IPS-15b (cell line): ENCODE measurements around the gene RFX2.

Experiments used
- H3K27me3 ChIP-seq: one replicate; pipeline ENCODE4 v1.6.1; 2013; ENCODE audit warnings: low read length; ENCODE audit not compliant: control insufficient read depth, insufficient read depth
- H3K36me3 ChIP-seq: one replicate; pipeline ENCODE4 v1.6.1; 2013; ENCODE audit warnings: low read length; ENCODE audit not compliant: control insufficient read depth, insufficient read depth
- H3K4me1 ChIP-seq: one replicate; pipeline ENCODE4 v1.6.1; 2013; ENCODE audit warnings: mild to moderate bottlenecking, low read length; ENCODE audit not compliant: control insufficient read depth, insufficient read depth
- H3K4me3 ChIP-seq: one replicate; pipeline ENCODE4 v1.5.1; 2013; ENCODE audit warnings: low read depth, low read length
- H3K9ac ChIP-seq: one replicate; pipeline ENCODE4 v1.6.1; 2013; ENCODE audit warnings: low read depth, mild to moderate bottlenecking, low read length
- H3K9me3 ChIP-seq: one replicate; pipeline ENCODE4 v1.6.1; 2013; ENCODE audit warnings: mild to moderate bottlenecking, low read length; ENCODE audit not compliant: control insufficient read depth, insufficient read depth

Gene RFX2

DNA sequence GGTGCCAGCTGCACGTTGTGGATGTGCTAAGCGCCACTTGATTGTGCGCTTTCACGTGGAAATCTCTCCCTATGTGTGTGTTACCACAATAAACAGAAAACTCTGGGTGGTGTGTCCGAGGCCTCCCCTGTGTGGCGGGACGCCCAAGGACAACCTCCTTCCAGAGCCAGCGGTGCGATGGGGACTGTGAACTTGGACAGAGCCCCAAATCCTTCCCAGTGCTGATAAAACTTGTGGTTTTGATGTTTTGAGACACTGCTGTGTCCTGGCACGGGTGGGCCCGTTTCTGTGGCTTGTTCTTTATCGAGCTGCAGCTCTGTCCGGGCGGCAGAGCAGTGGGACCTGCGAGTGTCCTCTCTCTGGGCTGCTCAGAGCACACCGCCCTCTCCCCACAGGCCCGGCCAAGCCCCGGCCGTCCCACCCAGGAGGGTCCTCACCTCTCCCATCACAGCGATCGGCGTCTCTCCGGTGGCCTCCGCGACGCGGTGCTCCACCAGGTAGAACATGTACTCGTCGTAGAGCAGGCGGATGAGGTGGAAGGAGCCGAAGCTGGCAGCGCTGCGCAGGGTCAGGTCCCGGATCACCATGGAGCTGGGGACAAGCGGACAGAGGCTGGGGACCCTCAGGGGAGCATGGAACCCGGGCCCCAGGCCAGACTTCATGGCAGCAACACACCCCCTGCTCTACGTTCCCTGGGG is 113.5 kb downstream of the RFX2 start:
- no peak overlapping the region for H3K4me3 ChIP-seq
- H3K9ac ChIP-seq, result no peak overlapping the region
- H3K4me1 ChIP-seq, result no peaks in the 10 kb centered on the region

DNA sequence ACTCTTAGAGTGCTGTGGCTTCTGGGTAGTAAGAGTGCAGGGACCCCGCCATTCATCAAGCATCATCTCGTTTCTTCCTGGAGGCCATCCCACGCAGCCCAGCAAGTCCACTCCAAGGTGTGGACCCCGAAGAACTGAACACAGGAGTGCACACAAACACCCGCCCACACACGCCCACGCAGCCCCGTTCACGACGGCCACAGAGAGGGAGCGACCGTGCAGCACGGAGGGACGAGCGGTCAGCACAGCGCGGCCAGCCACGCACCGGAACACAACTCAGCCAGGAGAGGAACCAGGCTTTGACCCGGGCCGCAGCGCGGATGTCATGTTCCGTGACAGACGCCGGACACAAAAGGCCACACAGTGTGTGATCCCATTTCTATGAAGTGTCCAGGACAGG is 114.2 kb downstream of the RFX2 start:
- Histone ChIP-seq H3K4me1 (no peaks in the 10 kb centered on the region), H3K27me3 (no peaks in the 10 kb centered on the region), H3K9ac (no peak overlapping the region)

More for the DNA sequence above, 113.5 kb downstream of the RFX2 start:
- H3K27me3 ChIP-seq, result no peaks in the 10 kb centered on the region
- no peaks in the 10 kb centered on the region for H3K36me3 ChIP-seq
- H3K9me3 ChIP-seq, result no peaks in the 10 kb centered on the region

DNA sequence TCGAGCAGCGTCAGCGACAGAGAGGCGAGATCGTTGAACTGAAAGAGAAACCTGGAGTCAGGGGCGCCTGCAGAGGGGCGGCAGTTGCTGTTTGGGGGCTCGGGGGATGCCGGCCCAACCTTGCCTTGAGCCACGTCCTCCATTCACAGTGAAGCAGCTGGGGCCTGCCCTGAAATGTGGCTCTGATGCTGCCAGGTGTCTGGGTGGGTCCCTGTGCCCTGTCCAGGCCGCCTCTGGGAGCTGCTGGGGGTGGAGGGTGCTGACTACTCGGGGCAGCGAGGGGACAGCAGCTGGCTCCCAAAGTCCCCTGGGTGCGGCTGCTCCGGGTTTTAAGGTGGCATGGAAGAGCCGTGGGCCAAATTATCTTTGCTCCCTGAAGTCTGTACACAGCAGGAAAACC is 114.7 kb downstream of the RFX2 start:
- H3K9me3 ChIP-seq, result no peaks in the 10 kb centered on the region
- no peaks in the 10 kb centered on the region for H3K4me1 ChIP-seq
- H3K27me3 ChIP-seq, result no peaks in the 10 kb centered on the region
- no peaks in the 10 kb centered on the region for H3K36me3 ChIP-seq
- no peak overlapping the region for H3K9ac ChIP-seq
- no peak overlapping the region for H3K4me3 ChIP-seq

More for the DNA sequence above, 114.2 kb downstream of the RFX2 start:
- Histone ChIP-seq H3K9me3 (no peaks in the 10 kb centered on the region), H3K36me3 (no peaks in the 10 kb centered on the region), H3K4me3 (no peak overlapping the region)

DNA sequence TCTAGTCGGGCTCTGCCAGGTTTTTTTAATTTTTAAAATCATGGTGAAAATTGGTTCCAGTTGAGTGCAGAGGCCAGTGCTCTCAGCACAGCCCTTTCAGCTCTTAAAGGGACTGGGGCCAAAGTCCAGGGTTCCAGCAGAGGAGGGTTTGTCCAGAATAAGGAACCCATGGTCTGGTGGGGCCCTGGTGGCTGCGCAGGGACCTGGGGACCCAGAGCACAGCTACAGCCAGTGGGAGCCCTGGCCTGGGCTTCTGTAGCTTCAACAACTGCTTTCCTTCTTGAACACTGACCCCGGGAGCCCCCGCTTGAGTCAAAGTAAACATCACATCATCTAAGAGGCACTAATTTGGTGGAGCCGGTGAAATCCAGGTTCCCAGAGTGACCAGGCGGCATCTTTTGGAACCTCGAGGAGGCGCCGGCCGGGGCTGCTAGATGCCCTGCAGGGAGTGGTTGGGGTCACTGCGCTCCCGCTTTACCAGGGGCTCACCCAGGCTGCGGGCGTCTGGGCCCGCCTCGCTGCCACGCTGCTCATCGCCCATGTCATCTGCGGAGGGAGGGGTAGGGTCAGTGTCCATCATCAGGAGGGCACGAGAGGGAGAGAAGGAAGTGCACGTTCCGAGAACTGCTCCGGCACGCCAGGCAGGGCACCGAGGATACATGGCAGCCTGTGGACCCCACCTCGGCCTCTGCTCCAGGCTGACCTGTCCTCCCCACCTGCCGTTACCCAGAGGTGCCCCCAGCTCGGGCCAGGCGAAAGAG is 115.7 kb downstream of the RFX2 start:
- H3K9me3 ChIP-seq, result no peaks in the 10 kb centered on the region
- no peak overlapping the region for H3K9ac ChIP-seq
- H3K36me3 ChIP-seq, result no peaks in the 10 kb centered on the region
- H3K4me3 ChIP-seq, result no peak overlapping the region
- H3K4me1 ChIP-seq, result no peaks in the 10 kb centered on the region
- H3K27me3 ChIP-seq, result no peaks in the 10 kb centered on the region

DNA sequence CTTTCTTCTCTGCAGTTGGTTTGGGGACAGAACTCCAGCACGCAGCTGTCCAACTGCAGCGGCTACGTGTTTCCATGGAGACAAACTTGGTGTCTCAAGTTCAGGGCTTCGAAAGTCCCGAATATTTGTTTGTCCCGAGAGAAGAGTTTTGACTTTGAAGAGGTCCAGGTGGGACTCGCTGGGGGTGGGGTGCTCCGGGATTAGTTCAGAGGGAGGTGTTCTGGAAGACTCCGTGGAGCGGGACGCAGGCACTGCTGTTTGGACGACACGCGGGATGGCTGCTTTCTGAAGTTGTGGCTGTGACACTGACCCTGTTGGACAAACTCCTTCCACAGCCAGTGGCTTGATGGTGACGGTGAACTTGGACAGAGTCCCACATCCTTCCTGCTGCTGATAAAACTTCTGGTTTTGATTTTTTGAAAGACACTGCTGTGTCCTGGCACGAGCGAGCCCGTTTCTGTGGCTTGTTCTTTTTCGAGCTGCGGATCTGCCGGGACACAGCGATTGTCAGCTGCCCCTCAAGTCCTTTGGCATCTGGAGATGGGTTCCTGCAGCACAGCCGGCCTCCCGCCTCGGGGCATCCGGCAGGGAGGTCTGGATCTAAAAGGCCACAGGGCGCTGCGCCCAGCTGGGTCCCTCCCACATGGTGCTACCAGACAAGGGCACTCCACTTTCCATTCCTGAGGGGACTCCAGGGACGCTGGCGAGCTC is 116.5 kb downstream of the RFX2 start:
- Histone ChIP-seq H3K4me1 (no peaks in the 10 kb centered on the region), H3K9me3 (no peaks in the 10 kb centered on the region), H3K27me3 (no peaks in the 10 kb centered on the region), H3K9ac (no peak overlapping the region), H3K36me3 (no peaks in the 10 kb centered on the region), H3K4me3 (no peak overlapping the region)

DNA sequence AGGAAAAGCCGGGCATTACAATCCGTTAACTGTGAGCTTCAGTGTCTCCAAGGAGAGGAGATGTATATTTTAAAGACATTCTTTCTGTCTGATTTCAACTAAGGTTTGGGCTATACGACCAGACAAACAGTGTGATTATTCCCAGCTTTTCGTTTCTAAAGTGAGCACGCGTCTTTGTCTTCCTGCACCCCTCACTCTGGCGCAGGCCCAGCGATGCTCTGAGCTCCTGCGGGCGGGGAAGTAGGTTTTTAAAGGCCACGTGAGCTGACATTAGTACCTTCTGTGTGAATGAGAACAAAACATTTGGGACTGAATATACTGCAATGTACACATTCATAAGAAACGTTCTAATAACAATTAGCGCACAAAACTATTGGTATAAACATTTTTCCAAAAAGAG is 117.1 kb downstream of the RFX2 start:
- Histone ChIP-seq H3K27me3 (no peaks in the 10 kb centered on the region), H3K9ac (no peak overlapping the region), H3K4me3 (no peak overlapping the region), H3K9me3 (no peaks in the 10 kb centered on the region), H3K36me3 (no peaks in the 10 kb centered on the region), H3K4me1 (no peaks in the 10 kb centered on the region)

DNA sequence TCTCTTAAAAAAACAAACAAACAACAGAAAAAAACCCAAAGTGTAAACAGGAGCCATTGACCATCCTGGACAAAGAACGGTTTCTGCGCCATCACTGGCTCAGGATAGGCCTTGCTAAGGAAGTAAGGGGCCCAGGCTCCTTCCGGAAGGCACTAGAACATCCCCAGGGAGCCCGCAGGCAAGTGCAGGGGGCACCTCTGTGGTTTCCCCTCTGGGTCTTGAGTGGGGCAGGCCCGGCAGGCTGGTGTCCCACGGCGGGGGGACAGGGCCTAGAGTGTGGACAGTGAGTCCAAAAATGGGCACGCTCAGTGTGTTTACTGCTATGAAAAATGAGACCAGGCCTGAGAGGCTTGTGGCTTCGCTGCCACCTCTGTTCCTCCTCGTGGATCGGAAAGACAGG is 117.5 kb downstream of the RFX2 start:
- Histone ChIP-seq H3K36me3 (no peaks in the 10 kb centered on the region), H3K9ac (no peak overlapping the region), H3K4me1 (no peaks in the 10 kb centered on the region), H3K4me3 (no peak overlapping the region), H3K27me3 (no peaks in the 10 kb centered on the region), H3K9me3 (no peaks in the 10 kb centered on the region)

DNA sequence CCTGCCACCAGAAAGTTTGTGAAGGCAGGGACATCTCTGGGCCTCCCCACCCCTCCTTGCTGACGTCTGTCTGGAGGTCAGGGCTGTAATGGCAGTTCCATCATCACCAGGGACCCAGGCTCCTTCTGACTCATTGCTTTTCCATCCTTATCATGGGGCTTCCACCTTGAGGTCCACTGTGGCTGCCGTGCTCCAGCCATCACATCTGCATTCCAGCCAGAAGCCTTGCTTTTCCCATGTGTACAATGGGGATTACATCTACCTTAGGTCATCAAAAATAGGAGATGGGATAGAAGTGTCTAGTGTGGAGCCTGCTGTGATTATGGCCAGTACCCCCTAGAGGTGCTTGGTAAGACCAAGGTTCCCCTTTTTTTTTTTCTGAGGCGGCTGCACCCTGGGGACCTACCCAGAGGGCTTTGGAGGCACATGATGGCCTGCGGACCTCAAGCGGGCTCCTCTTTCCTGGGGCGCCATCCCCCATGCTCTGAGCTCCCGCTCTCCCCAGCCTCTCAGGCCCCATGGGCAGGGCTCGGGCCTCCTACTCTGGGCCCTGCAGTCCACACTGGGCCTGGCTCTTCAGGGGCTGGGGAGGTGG is 119.0 kb downstream of the RFX2 start:
- Histone ChIP-seq H3K9ac (no peak overlapping the region), H3K27me3 (no peaks in the 10 kb centered on the region), H3K9me3 (no peaks in the 10 kb centered on the region)

DNA sequence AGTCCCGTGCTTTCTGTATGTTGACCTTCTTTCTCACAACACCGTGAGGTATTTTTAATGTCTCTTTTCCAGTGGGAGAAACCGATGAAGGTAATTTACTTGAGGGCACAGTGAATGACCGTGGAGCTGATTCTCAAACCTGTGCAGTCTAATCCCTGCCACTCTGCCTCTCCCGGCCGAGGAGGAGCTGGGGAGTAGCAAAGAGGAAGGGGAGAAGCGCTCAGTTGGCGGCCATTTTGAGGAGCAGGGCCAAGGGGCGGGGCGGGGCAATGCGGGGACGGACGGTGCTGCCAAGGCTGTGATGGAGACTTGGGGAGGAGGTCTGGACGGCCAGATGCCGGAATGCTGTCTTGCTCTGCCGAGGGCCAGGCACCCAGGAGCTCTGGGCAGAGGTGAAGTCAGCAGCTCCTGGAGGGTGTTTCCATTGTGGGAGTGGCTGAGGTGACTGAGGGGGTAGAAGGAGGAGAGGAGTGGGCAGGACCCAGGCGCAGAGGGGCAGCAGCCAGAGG is 120.0 kb downstream of the RFX2 start:
- Histone ChIP-seq H3K36me3 (no peaks in the 10 kb centered on the region), H3K4me3 (no peak overlapping the region), H3K4me1 (no peaks in the 10 kb centered on the region), H3K9ac (no peak overlapping the region), H3K9me3 (no peaks in the 10 kb centered on the region), H3K27me3 (no peaks in the 10 kb centered on the region)

More for the DNA sequence above, 119.0 kb downstream of the RFX2 start:
- H3K4me3 ChIP-seq, result no peak overlapping the region
- H3K4me1 ChIP-seq, result no peaks in the 10 kb centered on the region
- no peaks in the 10 kb centered on the region for H3K36me3 ChIP-seq

DNA sequence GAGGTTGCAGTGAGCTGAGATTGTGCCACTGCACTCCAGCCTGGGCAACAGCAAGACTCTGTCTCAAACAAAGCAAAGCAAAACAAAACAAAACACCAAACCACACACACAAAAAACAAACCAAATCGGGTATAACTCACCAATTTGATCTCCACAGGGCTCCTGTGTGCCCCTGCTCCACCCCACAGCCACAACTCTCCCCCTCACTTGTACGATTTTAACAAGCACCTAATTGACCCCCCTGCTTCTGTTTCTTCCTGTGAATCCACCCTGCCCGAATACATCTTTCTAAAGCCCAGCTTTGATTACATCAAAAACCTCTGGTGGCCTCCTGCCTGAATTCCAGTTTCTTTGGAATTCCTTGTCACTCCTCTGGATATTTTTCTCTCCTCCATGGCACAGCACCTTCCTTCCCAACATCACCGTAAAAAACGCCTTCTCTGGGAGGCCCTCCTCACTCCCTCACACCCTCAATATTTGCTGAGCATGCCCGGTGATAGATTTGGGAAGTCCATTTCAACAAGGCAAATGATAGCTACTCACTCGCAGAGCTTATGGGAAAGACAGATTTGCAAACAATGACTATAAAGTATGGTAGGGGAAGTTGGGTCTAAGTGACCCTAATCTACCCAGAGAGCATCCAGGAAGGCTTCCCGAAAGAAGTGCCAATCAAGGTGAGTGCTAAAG is 120.8 kb downstream of the RFX2 start:
- no peaks in the 10 kb centered on the region for H3K4me1 ChIP-seq

More for the DNA sequence above, 120.8 kb downstream of the RFX2 start:
- H3K27me3 ChIP-seq, result no peaks in the 10 kb centered on the region
- H3K9me3 ChIP-seq, result no peaks in the 10 kb centered on the region
- no peaks in the 10 kb centered on the region for H3K36me3 ChIP-seq
- no peak overlapping the region for H3K9ac ChIP-seq
- H3K4me3 ChIP-seq, result no peak overlapping the region
